ENCODE results near the gene PARP12.

The PARP12 gene

GRCh38 chr7:140034421-140034820 is 28.3 kb downstream of the PARP12 start:
- H3K4me2 ChIP-seq (ENCODE audit: insufficient read depth, low read length) = no peak overlapping the region
- DNase-seq (no peak), ATAC-seq (ENCODE audit: insufficient read depth, low read depth) (no peak)
- H3K9me3 ChIP-seq (ENCODE audit: insufficient read depth, low read length, severe bottlenecking) = no peaks in the 10 kb centered on the region
- peaks cover 65% of the 10 kb centered on the region for H3K36me3 ChIP-seq (ENCODE audit: insufficient read depth, low read length)
- no peaks in the 10 kb centered on the region for H3K27me3 ChIP-seq (ENCODE audit: insufficient read depth, low read length, poor library complexity)
- no peak for TF ChIP-seq EZH2 (IDR thresholded peaks at IDR 0.05; ENCODE audit: borderline replicate concordance, low read depth, low read length, severe bottlenecking)
- TF ChIP-seq, protein P1, sequence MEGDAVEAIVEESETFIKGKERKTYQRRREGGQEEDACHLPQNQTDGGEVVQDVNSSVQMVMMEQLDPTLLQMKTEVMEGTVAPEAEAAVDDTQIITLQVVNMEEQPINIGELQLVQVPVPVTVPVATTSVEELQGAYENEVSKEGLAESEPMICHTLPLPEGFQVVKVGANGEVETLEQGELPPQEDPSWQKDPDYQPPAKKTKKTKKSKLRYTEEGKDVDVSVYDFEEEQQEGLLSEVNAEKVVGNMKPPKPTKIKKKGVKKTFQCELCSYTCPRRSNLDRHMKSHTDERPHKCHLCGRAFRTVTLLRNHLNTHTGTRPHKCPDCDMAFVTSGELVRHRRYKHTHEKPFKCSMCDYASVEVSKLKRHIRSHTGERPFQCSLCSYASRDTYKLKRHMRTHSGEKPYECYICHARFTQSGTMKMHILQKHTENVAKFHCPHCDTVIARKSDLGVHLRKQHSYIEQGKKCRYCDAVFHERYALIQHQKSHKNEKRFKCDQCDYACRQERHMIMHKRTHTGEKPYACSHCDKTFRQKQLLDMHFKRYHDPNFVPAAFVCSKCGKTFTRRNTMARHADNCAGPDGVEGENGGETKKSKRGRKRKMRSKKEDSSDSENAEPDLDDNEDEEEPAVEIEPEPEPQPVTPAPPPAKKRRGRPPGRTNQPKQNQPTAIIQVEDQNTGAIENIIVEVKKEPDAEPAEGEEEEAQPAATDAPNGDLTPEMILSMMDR (IDR thresholded peaks at IDR 0.05; ENCODE audit: borderline replicate concordance, extremely low read depth, low read length, poor library complexity, severe bottlenecking) = no peak
- no peaks in the 10 kb centered on the region; the same call in 1 of the 2 replicates for H4K20me1 ChIP-seq (ENCODE audit: insufficient read depth, low read length)
- no peak overlapping the region for H2AFZ ChIP-seq (ENCODE audit: low read depth, low read length)
- H3K4me1 ChIP-seq (ENCODE audit: insufficient read depth, low read length) = peaks cover 5% of the 10 kb centered on the region; the same call in 1 of the 2 replicates
- H3K9ac ChIP-seq (ENCODE audit: low read depth, low read length) = no peak overlapping the region
- no peak overlapping the region for H3K27ac ChIP-seq (ENCODE audit: low read length)
- no peak overlapping the region for H3K4me3 ChIP-seq (ENCODE audit: low read depth in 1 of 2, low read length in 2 of 2)
- H3K79me2 ChIP-seq (ENCODE audit: insufficient read depth, low read length) = no peaks in the 10 kb centered on the region

DNA sequence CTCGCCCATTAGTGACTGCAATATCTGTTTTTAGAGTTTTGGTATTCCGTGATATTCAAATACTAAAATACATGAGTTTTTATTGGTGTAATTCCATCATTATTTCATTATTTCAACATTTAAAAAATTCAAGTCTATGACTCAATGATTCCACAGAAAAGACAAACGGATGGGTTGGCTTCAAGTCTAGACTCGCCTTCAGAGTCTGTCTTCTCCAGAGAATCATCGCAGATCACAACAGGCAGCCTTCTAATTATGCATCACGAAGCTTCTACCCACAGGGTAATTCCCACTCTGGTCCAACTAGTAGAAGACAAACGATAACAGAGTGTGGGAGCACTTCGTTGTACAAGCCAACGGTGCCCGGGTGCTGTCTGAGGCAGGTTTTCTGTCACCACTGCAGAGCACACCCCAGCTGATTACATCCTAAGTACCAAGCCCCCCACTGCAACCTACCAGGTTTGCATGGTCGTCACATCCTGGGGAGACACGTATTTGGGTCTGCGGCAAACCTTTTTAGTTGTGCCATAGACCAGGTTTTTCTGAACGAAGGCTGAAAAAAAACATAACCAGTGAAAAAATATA is 28.9 kb downstream of the PARP12 start:
- no peak overlapping the region for H3K4me3 ChIP-seq (ENCODE audit: low read depth in 1 of 2, low read length in 2 of 2)
- H3K9me3 ChIP-seq (ENCODE audit: insufficient read depth, low read length, severe bottlenecking) = no peaks in the 10 kb centered on the region
- H2AFZ ChIP-seq (ENCODE audit: low read depth, low read length) = no peak overlapping the region
- no peak overlapping the region for H3K27ac ChIP-seq (ENCODE audit: low read length)
- ATAC-seq (ENCODE audit: insufficient read depth, low read depth) (no peak), DNase-seq (no peak)
- H3K4me1 ChIP-seq (ENCODE audit: insufficient read depth, low read length) = peaks cover 5% of the 10 kb centered on the region; the same call in 1 of the 2 replicates
- no peaks in the 10 kb centered on the region; the same call in 1 of the 2 replicates for H4K20me1 ChIP-seq (ENCODE audit: insufficient read depth, low read length)
- H3K9ac ChIP-seq (ENCODE audit: low read depth, low read length) = no peak overlapping the region
- no peak overlapping the region for H3K4me2 ChIP-seq (ENCODE audit: insufficient read depth, low read length)
- H3K79me2 ChIP-seq (ENCODE audit: insufficient read depth, low read length) = no peaks in the 10 kb centered on the region
- TF ChIP-seq EZH2 (IDR thresholded peaks at IDR 0.05; ENCODE audit: borderline replicate concordance, low read depth, low read length, severe bottlenecking) = no peak
- TF ChIP-seq, protein P1 (IDR thresholded peaks at IDR 0.05; ENCODE audit: borderline replicate concordance, extremely low read depth, low read length, poor library complexity, severe bottlenecking) = no peak
- no peaks in the 10 kb centered on the region for H3K27me3 ChIP-seq (ENCODE audit: insufficient read depth, low read length, poor library complexity)
- peaks cover 59% of the 10 kb centered on the region for H3K36me3 ChIP-seq (ENCODE audit: insufficient read depth, low read length)

GRCh38 chr7:140033036-140033435 is 29.7 kb downstream of the PARP12 start:
- ATAC-seq (ENCODE audit: insufficient read depth, low read depth) = no peak
- H3K79me2 ChIP-seq (ENCODE audit: insufficient read depth, low read length) = no peaks in the 10 kb centered on the region
- peaks cover 57% of the 10 kb centered on the region for H3K36me3 ChIP-seq (ENCODE audit: insufficient read depth, low read length)
- no peak overlapping the region for H3K4me3 ChIP-seq (ENCODE audit: low read depth in 1 of 2, low read length in 2 of 2)
- DNase-seq = no peak
- no peaks in the 10 kb centered on the region for H3K9me3 ChIP-seq (ENCODE audit: insufficient read depth, low read length, severe bottlenecking)
- H3K27me3 ChIP-seq (ENCODE audit: insufficient read depth, low read length, poor library complexity) = no peaks in the 10 kb centered on the region
- no peak overlapping the region for H3K4me2 ChIP-seq (ENCODE audit: insufficient read depth, low read length)
- no peak overlapping the region for H2AFZ ChIP-seq (ENCODE audit: low read depth, low read length)
- no peaks in the 10 kb centered on the region; the same call in 1 of the 2 replicates for H4K20me1 ChIP-seq (ENCODE audit: insufficient read depth, low read length)
- H3K4me1 ChIP-seq (ENCODE audit: insufficient read depth, low read length) = peaks cover 5% of the 10 kb centered on the region; the same call in 1 of the 2 replicates
- TF ChIP-seq, protein P1 (IDR thresholded peaks at IDR 0.05; ENCODE audit: borderline replicate concordance, extremely low read depth, low read length, poor library complexity, severe bottlenecking) = no peak
- TF ChIP-seq EZH2 (IDR thresholded peaks at IDR 0.05; ENCODE audit: borderline replicate concordance, low read depth, low read length, severe bottlenecking) = no peak
- no peak overlapping the region for H3K9ac ChIP-seq (ENCODE audit: low read depth, low read length)
- H3K27ac ChIP-seq (ENCODE audit: low read length) = no peak overlapping the region
